ENCODE data around the gene RAB11A.

GRCh38 chr15:65940618-65940909 lies 71.3 kb downstream of the RAB11A start:
- TF ChIP-seq, protein P1, sequence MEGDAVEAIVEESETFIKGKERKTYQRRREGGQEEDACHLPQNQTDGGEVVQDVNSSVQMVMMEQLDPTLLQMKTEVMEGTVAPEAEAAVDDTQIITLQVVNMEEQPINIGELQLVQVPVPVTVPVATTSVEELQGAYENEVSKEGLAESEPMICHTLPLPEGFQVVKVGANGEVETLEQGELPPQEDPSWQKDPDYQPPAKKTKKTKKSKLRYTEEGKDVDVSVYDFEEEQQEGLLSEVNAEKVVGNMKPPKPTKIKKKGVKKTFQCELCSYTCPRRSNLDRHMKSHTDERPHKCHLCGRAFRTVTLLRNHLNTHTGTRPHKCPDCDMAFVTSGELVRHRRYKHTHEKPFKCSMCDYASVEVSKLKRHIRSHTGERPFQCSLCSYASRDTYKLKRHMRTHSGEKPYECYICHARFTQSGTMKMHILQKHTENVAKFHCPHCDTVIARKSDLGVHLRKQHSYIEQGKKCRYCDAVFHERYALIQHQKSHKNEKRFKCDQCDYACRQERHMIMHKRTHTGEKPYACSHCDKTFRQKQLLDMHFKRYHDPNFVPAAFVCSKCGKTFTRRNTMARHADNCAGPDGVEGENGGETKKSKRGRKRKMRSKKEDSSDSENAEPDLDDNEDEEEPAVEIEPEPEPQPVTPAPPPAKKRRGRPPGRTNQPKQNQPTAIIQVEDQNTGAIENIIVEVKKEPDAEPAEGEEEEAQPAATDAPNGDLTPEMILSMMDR (IDR thresholded peaks at IDR 0.05) = no peak
- TF ChIP-seq EP300 (IDR thresholded peaks at IDR 0.05) = no peak
- no peak for TF ChIP-seq POLR2A (IDR thresholded peaks at IDR 0.05)
